ENCODE data around the gene TUBG2. TPM values are rescaled to one million over a fixed set of nuclear protein-coding genes. Genes with fewer than 3 reads are reported as not detected.
"Not testable (repeated sequence)": the region's sequence is repeated elsewhere in the genome, so short reads cannot be mapped to it uniquely, and the experiment has no call there.

TUBG2 gene
- polyA plus RNA-seq, 2 donors = 7.6 to 12.0 TPM

DNA sequence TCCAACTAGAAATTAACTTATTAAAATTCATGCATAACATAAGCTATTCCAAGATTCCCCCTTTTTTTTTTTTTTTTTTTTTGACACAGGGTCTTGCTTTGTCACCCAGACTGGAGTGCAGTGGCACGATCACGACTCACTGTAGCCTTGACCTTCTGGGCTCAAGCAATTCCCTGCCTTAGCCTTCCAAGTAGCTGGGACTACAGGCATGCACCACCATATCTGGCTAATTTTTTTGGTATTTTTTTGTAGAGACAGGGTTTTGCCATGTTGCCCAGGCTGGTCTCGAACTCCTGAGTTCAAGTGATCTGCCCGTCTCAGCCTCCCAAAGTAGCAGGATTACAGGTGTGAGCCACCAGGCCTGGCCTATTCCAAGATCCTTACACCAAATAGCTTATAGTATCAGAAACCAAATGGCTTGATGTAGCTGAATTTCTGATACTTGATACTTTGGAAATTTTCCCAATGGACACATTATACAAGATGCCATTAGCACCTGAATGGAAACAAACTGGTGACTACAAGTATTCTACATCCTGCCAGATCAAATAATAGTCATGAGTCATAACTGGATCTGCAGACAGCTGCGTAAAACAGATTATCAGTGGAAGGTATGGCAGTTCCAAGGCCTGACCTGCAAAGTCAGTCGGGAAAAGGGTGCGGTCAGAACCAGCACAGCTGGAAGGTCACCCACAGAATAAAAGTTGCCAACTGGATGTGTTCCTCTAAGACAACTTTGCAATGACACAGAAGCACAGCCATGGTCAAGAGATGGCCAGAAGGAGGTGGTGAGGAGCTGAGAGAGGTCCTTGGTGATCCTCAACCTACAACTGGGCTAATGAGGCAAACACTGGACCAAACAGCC, 35.1 kb upstream of the TUBG2 start:
- Histone ChIP-seq H3K4me1 (ENCODE audit: control insufficient read depth in 2 of 2, insufficient read depth in 2 of 2, low read length in 1 of 2) (no peaks in the 10 kb centered on the region), H3K36me3 (ENCODE audit: control insufficient read depth in 2 of 2, insufficient read depth in 2 of 2, low read length in 1 of 2) (no peaks in the 10 kb centered on the region), H3K9me3 (ENCODE audit: control insufficient read depth in 2 of 2, insufficient read depth in 1 of 2, low read depth in 1 of 2, low read length in 1 of 2) (no peaks in the 10 kb centered on the region), H3K4me3 (ENCODE audit: low read depth in 1 of 2, low read length in 2 of 2) (no peak overlapping the region), H3K27ac (ENCODE audit: low read depth in 2 of 2, low read length in 1 of 2) (peak overlapping the region; percentile 79 to 85), H3K27me3 (ENCODE audit: control insufficient read depth in 1 of 2, insufficient read depth in 2 of 2, low read length in 2 of 2) (no peaks in the 10 kb centered on the region)
- 62 to 68% methylated on average over 7 of the region's 7 CpGs for WGBS, 2 donors

DNA sequence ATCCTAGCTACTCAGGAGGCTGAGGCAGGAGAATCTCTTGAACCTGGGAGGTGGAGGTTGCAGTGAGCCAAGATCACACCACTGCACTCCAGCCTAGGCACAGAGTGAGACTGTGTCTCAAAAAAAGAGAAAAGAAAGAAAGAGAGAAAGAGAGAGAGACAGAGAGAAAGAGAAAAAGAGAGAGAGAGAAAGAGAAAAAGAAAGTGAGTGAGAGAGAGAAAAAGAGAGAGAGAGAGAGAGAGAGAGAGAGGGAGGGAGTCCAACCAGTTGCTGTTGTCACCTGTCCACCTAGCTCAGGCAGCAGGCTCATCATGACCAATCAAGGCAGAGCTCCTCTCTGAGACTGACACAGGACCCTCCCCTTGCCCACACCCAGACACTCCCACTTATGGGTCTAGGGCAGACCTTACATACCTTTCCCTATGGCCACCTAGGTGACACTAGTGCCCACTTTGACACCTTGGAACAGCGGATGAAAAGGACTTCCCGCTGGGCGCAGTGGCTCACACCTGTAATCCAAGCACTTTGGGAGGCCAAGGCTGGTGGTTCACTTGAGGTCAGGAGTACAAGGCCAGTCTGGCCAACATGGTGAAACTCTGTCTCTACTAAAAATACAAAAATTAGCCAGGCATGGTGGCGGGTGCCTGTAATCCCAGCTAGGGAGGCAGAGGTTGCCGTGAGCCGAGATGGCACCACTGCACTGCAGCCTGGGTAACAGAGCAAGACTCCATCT, 31.9 kb upstream of the TUBG2 start:
- H3K27ac ChIP-seq (ENCODE audit: low read depth in 2 of 2, low read length in 1 of 2); H3K36me3 ChIP-seq (ENCODE audit: control insufficient read depth in 2 of 2, insufficient read depth in 2 of 2, low read length in 1 of 2); H3K27me3 ChIP-seq (ENCODE audit: control insufficient read depth in 1 of 2, insufficient read depth in 2 of 2, low read length in 2 of 2); H3K4me3 ChIP-seq (ENCODE audit: low read depth in 1 of 2, low read length in 2 of 2); H3K9me3 ChIP-seq (ENCODE audit: control insufficient read depth in 2 of 2, insufficient read depth in 1 of 2, low read depth in 1 of 2, low read length in 1 of 2); H3K4me1 ChIP-seq (ENCODE audit: control insufficient read depth in 2 of 2, insufficient read depth in 2 of 2, low read length in 1 of 2): not testable (repeated sequence)
- 93 to 94% methylated on average over 6 of the region's 6 CpGs for WGBS, 2 donors

DNA sequence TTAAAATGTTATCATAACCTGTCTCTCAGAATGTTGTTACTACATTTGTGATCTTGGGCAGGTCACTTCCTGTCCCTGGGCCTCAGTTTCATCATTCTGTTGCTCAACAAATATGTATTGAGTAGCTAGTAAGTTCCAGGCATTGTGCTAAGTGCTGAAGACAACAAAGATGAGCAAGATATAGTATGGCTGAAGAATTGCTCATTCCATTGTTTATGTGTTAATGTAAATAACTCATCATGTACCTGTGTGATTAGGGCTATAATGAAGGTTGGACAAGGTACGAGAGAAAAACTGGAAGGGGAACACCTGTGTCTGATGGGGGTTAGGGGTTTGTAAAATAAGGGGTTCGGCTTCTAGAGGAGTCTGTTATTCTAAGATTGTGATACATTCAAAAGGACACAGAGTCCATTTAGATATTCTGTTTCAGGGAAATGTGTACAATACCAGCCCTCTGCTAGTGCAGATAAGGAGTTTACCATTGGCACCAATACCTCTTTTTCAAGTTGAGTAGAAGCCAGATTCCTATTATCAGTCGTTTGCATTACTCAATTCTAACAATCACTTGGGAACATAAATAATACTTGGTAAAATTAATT, 29.6 kb upstream of the TUBG2 start:
- WGBS, 2 donors = 58 to 67% methylated on average over 3 of the region's 3 CpGs

DNA sequence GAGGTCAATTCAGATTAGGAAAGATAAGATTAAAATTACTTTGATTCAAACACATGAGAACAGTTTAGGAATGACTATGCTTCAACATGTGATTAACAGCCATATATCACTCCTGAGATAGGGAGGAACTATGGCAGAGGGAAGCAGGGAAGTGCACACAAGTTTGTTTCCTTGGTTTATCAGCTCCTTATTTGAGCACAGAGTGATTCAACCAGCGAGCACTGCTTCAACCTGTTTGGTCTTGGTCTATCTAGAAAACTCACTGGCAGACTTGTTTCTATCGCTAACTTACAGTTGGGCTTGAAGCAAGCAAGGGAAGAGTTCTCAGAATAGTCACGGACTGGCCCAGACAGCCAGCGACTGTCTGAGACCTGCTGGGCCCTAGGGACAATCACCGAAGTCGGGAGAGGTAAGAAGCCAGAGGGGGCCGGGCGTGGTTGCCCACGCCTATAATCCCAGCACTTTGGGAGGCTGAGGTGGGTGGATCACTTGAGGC, 26.1 kb upstream of the TUBG2 start:
- H3K27ac ChIP-seq (ENCODE audit: low read depth in 2 of 2, low read length in 1 of 2) = peak overlapping the region; percentile 85 to 86
- H3K4me1 ChIP-seq (ENCODE audit: control insufficient read depth in 2 of 2, insufficient read depth in 2 of 2, low read length in 1 of 2) = no peaks in the 10 kb centered on the region
- H3K36me3 ChIP-seq (ENCODE audit: control insufficient read depth in 2 of 2, insufficient read depth in 2 of 2, low read length in 1 of 2) = no peaks in the 10 kb centered on the region
- 43 to 59% methylated on average over 9 of the region's 9 CpGs for WGBS, 2 donors
- no peaks in the 10 kb centered on the region for H3K9me3 ChIP-seq (ENCODE audit: control insufficient read depth in 2 of 2, insufficient read depth in 1 of 2, low read depth in 1 of 2, low read length in 1 of 2)
- H3K4me3 ChIP-seq (ENCODE audit: low read depth in 1 of 2, low read length in 2 of 2) = no peak overlapping the region
- H3K27me3 ChIP-seq (ENCODE audit: control insufficient read depth in 1 of 2, insufficient read depth in 2 of 2, low read length in 2 of 2) = no peaks in the 10 kb centered on the region

More for the DNA sequence above, 29.6 kb upstream of the TUBG2 start:
- Histone ChIP-seq H3K27me3 (ENCODE audit: control insufficient read depth in 1 of 2, insufficient read depth in 2 of 2, low read length in 2 of 2) (no peaks in the 10 kb centered on the region), H3K36me3 (ENCODE audit: control insufficient read depth in 2 of 2, insufficient read depth in 2 of 2, low read length in 1 of 2) (no peaks in the 10 kb centered on the region), H3K4me1 (ENCODE audit: control insufficient read depth in 2 of 2, insufficient read depth in 2 of 2, low read length in 1 of 2) (no peaks in the 10 kb centered on the region), H3K27ac (ENCODE audit: low read depth in 2 of 2, low read length in 1 of 2) (no peak overlapping the region), H3K9me3 (ENCODE audit: control insufficient read depth in 2 of 2, insufficient read depth in 1 of 2, low read depth in 1 of 2, low read length in 1 of 2) (no peaks in the 10 kb centered on the region), H3K4me3 (ENCODE audit: low read depth in 1 of 2, low read length in 2 of 2) (no peak overlapping the region)

DNA sequence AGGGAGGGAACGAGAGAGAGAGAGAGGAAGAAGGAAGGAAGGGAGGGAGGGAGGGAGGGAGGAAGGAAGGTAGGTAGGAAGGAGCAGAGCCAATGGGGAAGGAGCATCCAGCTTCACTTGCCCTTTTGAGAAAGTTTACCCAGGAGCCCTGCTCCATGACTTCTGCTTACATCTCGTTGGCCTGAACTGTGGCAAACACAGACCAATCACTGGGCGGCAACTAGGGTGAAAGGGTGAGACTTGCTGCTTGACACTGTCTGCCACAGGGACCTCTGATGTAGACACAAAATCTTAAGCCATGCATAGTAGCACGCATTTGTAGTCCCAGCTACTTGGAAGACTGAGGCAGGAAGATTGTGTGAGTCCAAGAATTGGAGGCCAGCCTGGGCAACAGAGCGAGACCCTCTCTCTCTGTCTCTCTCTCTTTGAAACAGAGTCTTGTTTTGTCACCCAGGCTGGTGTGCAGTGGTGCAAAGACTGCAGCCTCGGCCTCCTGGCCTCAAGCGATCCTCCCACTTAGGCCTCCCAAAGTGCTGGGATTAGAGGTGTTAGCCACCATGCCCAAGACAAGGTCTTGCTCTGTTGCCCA, 19.5 kb upstream of the TUBG2 start:
- Histone ChIP-seq H3K4me1 (ENCODE audit: control insufficient read depth in 2 of 2, insufficient read depth in 2 of 2, low read length in 1 of 2) (no peaks in the 10 kb centered on the region), H3K9me3 (ENCODE audit: control insufficient read depth in 2 of 2, insufficient read depth in 1 of 2, low read depth in 1 of 2, low read length in 1 of 2) (no peaks in the 10 kb centered on the region), H3K27me3 (ENCODE audit: control insufficient read depth in 1 of 2, insufficient read depth in 2 of 2, low read length in 2 of 2) (no peaks in the 10 kb centered on the region), H3K4me3 (ENCODE audit: low read depth in 1 of 2, low read length in 2 of 2) (no peak overlapping the region), H3K27ac (ENCODE audit: low read depth in 2 of 2, low read length in 1 of 2) (no peak overlapping the region), H3K36me3 (ENCODE audit: control insufficient read depth in 2 of 2, insufficient read depth in 2 of 2, low read length in 1 of 2) (no peaks in the 10 kb centered on the region)
- WGBS, 2 donors = 76 to 81% methylated on average over 6 of the region's 7 CpGs

DNA sequence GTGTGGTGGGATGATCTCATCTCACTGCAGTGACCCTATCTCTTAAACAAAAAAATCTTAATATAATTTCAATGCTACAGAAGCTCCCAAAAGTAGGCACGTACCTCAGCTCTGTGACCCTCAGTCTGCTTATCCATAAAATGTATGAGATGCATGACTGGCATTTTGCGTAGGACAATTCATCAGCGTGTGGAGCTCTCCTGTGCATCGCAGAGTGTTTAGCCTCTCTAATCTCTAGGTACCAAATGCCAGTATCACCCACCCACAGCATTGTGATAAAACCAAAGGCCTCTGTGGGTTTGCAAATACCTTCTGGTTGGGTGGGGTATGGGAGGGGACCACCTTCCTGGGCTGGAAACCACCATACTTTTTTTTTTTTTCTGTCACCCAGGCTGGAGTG, 19.0 kb upstream of the TUBG2 start:
- no peaks in the 10 kb centered on the region for H3K4me1 ChIP-seq (ENCODE audit: control insufficient read depth in 2 of 2, insufficient read depth in 2 of 2, low read length in 1 of 2)
- no peaks in the 10 kb centered on the region for H3K27me3 ChIP-seq (ENCODE audit: control insufficient read depth in 1 of 2, insufficient read depth in 2 of 2, low read length in 2 of 2)
- H3K9me3 ChIP-seq (ENCODE audit: control insufficient read depth in 2 of 2, insufficient read depth in 1 of 2, low read depth in 1 of 2, low read length in 1 of 2) = no peaks in the 10 kb centered on the region
- H3K4me3 ChIP-seq (ENCODE audit: low read depth in 1 of 2, low read length in 2 of 2) = no peak overlapping the region
- no peaks in the 10 kb centered on the region for H3K36me3 ChIP-seq (ENCODE audit: control insufficient read depth in 2 of 2, insufficient read depth in 2 of 2, low read length in 1 of 2)
- 86 to 89% methylated on average over 4 of the region's 4 CpGs for WGBS, 2 donors
- H3K27ac ChIP-seq (ENCODE audit: low read depth in 2 of 2, low read length in 1 of 2) = no peak overlapping the region

DNA sequence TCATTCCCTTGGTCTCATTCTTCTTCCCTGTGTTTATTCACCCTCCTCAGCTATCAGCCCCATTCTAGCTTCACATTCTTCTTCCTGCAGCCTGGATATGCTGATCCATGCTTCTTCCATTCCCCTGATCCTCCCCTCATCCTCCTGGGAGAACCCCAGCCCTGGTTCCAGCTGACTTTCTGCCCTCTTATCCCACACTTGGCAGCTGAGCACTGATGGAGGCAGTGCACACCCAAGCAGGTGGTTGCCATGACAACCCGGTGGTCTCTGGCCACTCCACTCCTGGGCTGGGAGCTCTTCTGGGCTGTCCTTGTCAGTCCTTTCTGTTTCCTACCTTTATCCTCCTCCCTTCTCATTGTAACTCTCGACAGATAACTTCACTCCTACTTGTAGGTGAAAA, 16.7 kb upstream of the TUBG2 start:
- Histone ChIP-seq H3K36me3 (ENCODE audit: control insufficient read depth in 2 of 2, insufficient read depth in 2 of 2, low read length in 1 of 2) (no peaks in the 10 kb centered on the region), H3K4me1 (ENCODE audit: control insufficient read depth in 2 of 2, insufficient read depth in 2 of 2, low read length in 1 of 2) (no peaks in the 10 kb centered on the region), H3K9me3 (ENCODE audit: control insufficient read depth in 2 of 2, insufficient read depth in 1 of 2, low read depth in 1 of 2, low read length in 1 of 2) (no peaks in the 10 kb centered on the region), H3K4me3 (ENCODE audit: low read depth in 1 of 2, low read length in 2 of 2) (no peak overlapping the region), H3K27ac (ENCODE audit: low read depth in 2 of 2, low read length in 1 of 2) (no peak overlapping the region), H3K27me3 (ENCODE audit: control insufficient read depth in 1 of 2, insufficient read depth in 2 of 2, low read length in 2 of 2) (no peaks in the 10 kb centered on the region)
- WGBS, 2 donors = 44 to 45% methylated on average over 2 of the region's 2 CpGs

DNA sequence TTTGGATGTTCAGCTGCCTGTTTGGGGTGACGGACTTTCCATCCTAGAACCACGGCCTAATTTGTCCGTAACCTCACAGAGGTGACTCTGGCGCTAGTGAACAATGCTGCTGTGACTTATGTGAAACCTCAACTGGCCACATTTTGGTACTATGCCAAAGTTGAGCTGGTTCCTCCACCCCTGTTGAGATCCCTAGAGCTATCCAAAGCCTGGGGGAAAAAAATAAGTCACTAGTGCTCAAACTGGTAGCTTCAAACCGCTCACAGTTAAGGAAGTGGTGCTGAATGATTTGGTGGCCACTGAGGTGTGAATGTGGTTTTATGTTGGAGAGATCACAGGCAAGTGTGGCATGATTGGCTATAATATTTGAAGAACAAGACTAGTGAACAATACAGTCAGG, 11.3 kb upstream of the TUBG2 start:
- H3K27me3 ChIP-seq (ENCODE audit: control insufficient read depth in 1 of 2, insufficient read depth in 2 of 2, low read length in 2 of 2) = no peaks in the 10 kb centered on the region
- WGBS, 2 donors = 73 to 75% methylated on average over 5 of the region's 5 CpGs

DNA sequence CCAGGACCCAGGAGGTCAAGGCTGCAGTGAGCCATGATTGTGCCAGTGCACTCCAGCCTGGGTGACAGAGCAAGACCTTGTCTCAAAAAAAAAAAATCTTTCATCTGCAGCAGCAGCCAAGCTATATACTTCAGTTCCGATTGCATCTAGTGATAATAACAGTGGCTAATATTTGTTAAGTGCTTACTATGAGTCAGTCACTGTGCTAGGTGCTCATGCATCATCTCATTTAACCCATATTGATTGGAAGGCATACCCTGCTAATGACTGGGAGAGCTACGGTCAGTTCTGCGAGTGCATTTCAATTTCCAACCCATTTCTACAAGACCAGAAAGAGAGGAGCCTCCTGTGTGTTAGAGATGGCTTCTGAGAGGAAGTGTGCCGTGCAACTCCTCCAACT, 7.7 kb upstream of the TUBG2 start:
- H3K4me1 ChIP-seq (ENCODE audit: control insufficient read depth in 2 of 2, insufficient read depth in 2 of 2, low read length in 1 of 2) = peaks cover 0 to 5% of the 10 kb centered on the region in 2 donors
- H3K9me3 ChIP-seq (ENCODE audit: control insufficient read depth in 2 of 2, insufficient read depth in 1 of 2, low read depth in 1 of 2, low read length in 1 of 2) = no peaks in the 10 kb centered on the region
- WGBS, 2 donors = 80 to 83% methylated on average over 4 of the region's 4 CpGs
- no peaks in the 10 kb centered on the region for H3K36me3 ChIP-seq (ENCODE audit: control insufficient read depth in 2 of 2, insufficient read depth in 2 of 2, low read length in 1 of 2)
- no peak overlapping the region for H3K4me3 ChIP-seq (ENCODE audit: low read depth in 1 of 2, low read length in 2 of 2)
- H3K27ac ChIP-seq (ENCODE audit: low read depth in 2 of 2, low read length in 1 of 2) = no peak overlapping the region
- H3K27me3 ChIP-seq (ENCODE audit: control insufficient read depth in 1 of 2, insufficient read depth in 2 of 2, low read length in 2 of 2) = no peaks in the 10 kb centered on the region

More for the DNA sequence above, 11.3 kb upstream of the TUBG2 start:
- Histone ChIP-seq H3K4me3 (ENCODE audit: low read depth in 1 of 2, low read length in 2 of 2) (no peak overlapping the region), H3K4me1 (ENCODE audit: control insufficient read depth in 2 of 2, insufficient read depth in 2 of 2, low read length in 1 of 2) (no peaks in the 10 kb centered on the region), H3K36me3 (ENCODE audit: control insufficient read depth in 2 of 2, insufficient read depth in 2 of 2, low read length in 1 of 2) (no peaks in the 10 kb centered on the region), H3K27ac (ENCODE audit: low read depth in 2 of 2, low read length in 1 of 2) (no peak overlapping the region), H3K9me3 (ENCODE audit: control insufficient read depth in 2 of 2, insufficient read depth in 1 of 2, low read depth in 1 of 2, low read length in 1 of 2) (no peaks in the 10 kb centered on the region)

Data from esophagus (tissue), 2 donors.